HepG2 (cell line): ENCODE measurements around the gene MYO16. TPM values are rescaled to one million over a fixed set of nuclear protein-coding genes. Genes with fewer than 3 reads are reported as not detected.

Source experiments
- ATAC-seq: fragments of 200-7000 bp; cut with Tn5 transposase; 3 replicates; pipeline ENCODE4 v1.9.1; 2020; ENCODE audit warnings: mild to moderate bottlenecking, moderate library complexity
- BruUV-seq: library from RNA; stranded (reverse); fragments of 400-500 nt; replicated peaks from 2 replicates; lab custom pipeline; 2021; lab: Mats Ljungman, UMichigan
- CTCF ChIA-PET: fragments of 300-600 bp; formaldehyde crosslinking; extraction: SDS; loops from one replicate; lab custom pipeline; 2021; ENCODE audit warnings: low total read pairs, inconsistent platforms, low intra/inter-chr PET ratio; lab: Yijun Ruan, JAX
- POLR2A ChIA-PET: fragments of 350-600 bp; sonication (Branson Sonifier 250); formaldehyde crosslinking; loops from one replicate; lab custom pipeline; 2020; ENCODE audit warnings: antibody characterized with exemption, inconsistent platforms; lab: Yijun Ruan, JAX
- DNase-seq: peaks from one replicate; pipeline ENCODE4 v3.0.0-alpha.2; 2015; ENCODE audit warnings: low spot score
- FAIRE-seq: peaks from 3 replicates; lab custom pipeline; 2011; peaks lifted over from hg19 to GRCh38; lab: Jason Lieb, UNC
- H2AFZ ChIP-seq: one replicate; pipeline ENCODE4 v1.6.1; 2011; ENCODE audit warnings: low read length, inconsistent platforms
- H3K27ac ChIP-seq: fragments of 300-600 bp; 3 replicates; pipeline ENCODE4 v1.8.0; 2011; ENCODE audit warnings: mixed run types, mild to moderate bottlenecking, mixed read lengths, low read length, inconsistent platforms; ENCODE audit not compliant: insufficient read depth; ENCODE audit errors: extremely low read length
- H3K27me3 ChIP-seq, 2 experiments: fragments of 200-600 bp in 1 of 2; 2 replicates in 1 of 2; 3 replicates in 1 of 2; pipeline versions ENCODE4 v1.6.0 to v1.8.0; 2011; ENCODE audit warnings: low read length in 2 of 2, mild to moderate bottlenecking in 2 of 2, moderate library complexity in 2 of 2, inconsistent platforms in 1 of 2; ENCODE audit not compliant: insufficient read depth in 2 of 2, control insufficient read depth in 1 of 2
- H3K36me3 ChIP-seq, 2 experiments: fragments of 200-600 bp in 1 of 2; replicated peaks in 1 of 2; 2 replicates in 1 of 2; 3 replicates in 1 of 2; pipeline versions ENCODE4 v1.5.1 to v1.8.0; 2011; ENCODE audit warnings: low read length in 2 of 2, inconsistent platforms in 1 of 2; ENCODE audit not compliant: insufficient read depth in 2 of 2, control insufficient read depth in 1 of 2
- H3K4me1 ChIP-seq: 2 replicates; pipeline ENCODE4 v1.5.1; 2012; ENCODE audit warnings: low read length, inconsistent platforms; ENCODE audit not compliant: insufficient read depth
- H3K4me2 ChIP-seq: 2 replicates; pipeline ENCODE4 v1.6.0; 2011; ENCODE audit warnings: low read depth, low read length, inconsistent platforms
- H3K4me3 ChIP-seq, 3 experiments: fragments of 200-600 bp in 1 of 3; sonication (generic), shearing (Covaris generic) in 1 of 3; replicated peaks in 1 of 3; 2 replicates each; pipeline ENCODE4 v1.5.1; 2011 to 2016; ENCODE audit warnings: low read length in 3 of 3, inconsistent platforms in 2 of 3, low read depth in 2 of 3, mild to moderate bottlenecking in 2 of 3, control low read depth in 1 of 3, mixed read lengths in 1 of 3; ENCODE audit not compliant: insufficient read depth in 1 of 3
- H3K79me2 ChIP-seq: one replicate; pipeline ENCODE4 v1.6.1; 2011; ENCODE audit warnings: low read length, inconsistent platforms; ENCODE audit not compliant: insufficient read depth
- H3K9ac ChIP-seq: 2 replicates; pipeline ENCODE4 v1.6.0; 2011; ENCODE audit warnings: mild to moderate bottlenecking, low read depth, low read length, inconsistent platforms; ENCODE audit not compliant: insufficient read depth
- H3K9me3 ChIP-seq: 2 replicates; pipeline ENCODE4 v1.5.1; 2012; ENCODE audit warnings: mild to moderate bottlenecking, low read length
- H4K20me1 ChIP-seq: 2 replicates; pipeline ENCODE4 v1.6.0; 2011; ENCODE audit warnings: inconsistent platforms, mild to moderate bottlenecking, low read length, moderate library complexity; ENCODE audit not compliant: insufficient read depth
- CHCHD3 ChIP-seq: sonication (generic); formaldehyde crosslinking; IDR thresholded peaks from 2 replicates; pipeline ENCODE4 v1.8.0; 2022; ENCODE audit warnings: mild to moderate bottlenecking, missing genetic modification reagents, moderate library complexity
- IKZF1 ChIP-seq: fragments of 450-650 bp; IDR thresholded peaks from 2 replicates; pipeline ENCODE4 v1.7.1; 2016
- RXRB ChIP-seq: IDR thresholded peaks from 2 replicates; pipeline ENCODE4 v1.6.1; 2016; ENCODE audit warnings: borderline replicate concordance, missing genetic modification reagents, missing compliant biosample characterization
- SIX1 ChIP-seq: sonication (generic); formaldehyde crosslinking; IDR thresholded peaks from 2 replicates; pipeline ENCODE4 v1.4.0; 2020; ENCODE audit warnings: missing genetic modification reagents, borderline replicate concordance
- SIX4 ChIP-seq: sonication (generic); formaldehyde crosslinking; IDR thresholded peaks from 2 replicates; pipeline ENCODE4 v1.4.0; 2020; ENCODE audit warnings: missing genetic modification reagents
- SMYD3 ChIP-seq: sonication (generic); formaldehyde crosslinking; IDR thresholded peaks from 2 replicates; pipeline ENCODE4 v1.8.1; 2023; ENCODE audit warnings: mild to moderate bottlenecking, missing genetic modification reagents
- TGIF2 ChIP-seq: IDR thresholded peaks from 2 replicates; pipeline ENCODE4 v1.6.1; 2016; ENCODE audit warnings: control low read depth, missing compliant biosample characterization
- TOE1 ChIP-seq: sonication (generic); formaldehyde crosslinking; IDR thresholded peaks from 2 replicates; pipeline ENCODE4 v1.4.0; 2020; ENCODE audit warnings: mild to moderate bottlenecking, missing genetic modification reagents
- XRCC5 ChIP-seq: fragments of 200-400 bp; formaldehyde crosslinking; optimal IDR thresholded peaks from 2 replicates; pipeline ENCODE3; 2017; ENCODE audit warnings: mild to moderate bottlenecking, low read length
- ZBTB20 ChIP-seq: sonication (generic); formaldehyde crosslinking; IDR thresholded peaks from 2 replicates; pipeline ENCODE4 v1.8.1; 2023; ENCODE audit warnings: missing genetic modification reagents, low read depth, mild to moderate bottlenecking, borderline replicate concordance
- ZFX ChIP-seq: sonication (generic); formaldehyde crosslinking; IDR thresholded peaks from 2 replicates; pipeline ENCODE4 v1.4.0; 2020; ENCODE audit warnings: mild to moderate bottlenecking, low read depth, missing genetic modification reagents, moderate library complexity
- ZKSCAN5 ChIP-seq: sonication (generic); formaldehyde crosslinking; IDR thresholded peaks from 2 replicates; pipeline ENCODE4 v1.5.1; 2020; ENCODE audit warnings: mild to moderate bottlenecking, missing genetic modification reagents
- ZNF136 ChIP-seq: sonication (generic); formaldehyde crosslinking; IDR thresholded peaks from 2 replicates; pipeline ENCODE4 v1.8.1; 2022; ENCODE audit warnings: low read depth, mild to moderate bottlenecking, moderate library complexity, missing genetic modification reagents
- ZNF235 ChIP-seq: sonication (generic); formaldehyde crosslinking; IDR thresholded peaks from 2 replicates; pipeline ENCODE4 v1.8.1; 2023; ENCODE audit warnings: mild to moderate bottlenecking, missing genetic modification reagents, borderline replicate concordance
- ZNF446 ChIP-seq: sonication (generic); formaldehyde crosslinking; IDR thresholded peaks from 2 replicates; pipeline ENCODE4 v1.5.0; 2020; ENCODE audit warnings: mild to moderate bottlenecking, missing genetic modification reagents
- ZNF549 ChIP-seq: sonication (generic); formaldehyde crosslinking; IDR thresholded peaks from 2 replicates; pipeline ENCODE4 v1.5.0; 2020; ENCODE audit warnings: missing genetic modification reagents
- ZNF772 ChIP-seq: sonication (generic); formaldehyde crosslinking; IDR thresholded peaks from 2 replicates; pipeline ENCODE4 v1.5.0; 2020; ENCODE audit warnings: mild to moderate bottlenecking, missing genetic modification reagents
- WGBS: methylation state at CpG from one replicate; pipeline ENCODE4 v1.1.6; 2017; ENCODE audit warnings: low lambda C conversion rate; 5-methylcytosine and 5-hydroxymethylcytosine counted together
- in situ Hi-C: cut with HindIII; loops from 2 replicates; pipeline ENCODE4 v1.10.0; 2017; ENCODE audit warnings: low pct_unique_long_range_greater_than_20kb; ENCODE audit not compliant: extremely low pct_ligation_motif_present
- intact Hi-C: fragments of 100-400 bp; cut with micrococcal nuclease; formaldehyde crosslinking; loops from one replicate; pipeline ENCODE4 v1.10.0; 2022; ENCODE audit not compliant: unreplicated experiment
- polyA plus RNA-seq, 8 experiments: library from polyadenylated mRNA; depleted of rRNA in 3 of 8; stranded (reverse) in 7 of 8; unstranded in 1 of 8; fragments of >200 nt; fragmentation: Illumina TruSeq in 4 of 8; extraction: Trizol in 4 of 8; gene quantifications; 2 replicates each; pipeline versions ENCODE4 v1.2.1 to v1.2.3, GENCODE V29; 2011 to 2016; ENCODE audit warnings: low read depth in 4 of 8, missing spikeins in 1 of 8, mixed read lengths in 1 of 8; ENCODE audit not compliant: insufficient read depth in 1 of 8
- total RNA-seq, 5 experiments: library from RNA; depleted of rRNA; stranded (reverse); fragments of >200 nt; fragmentation: Illumina TruSeq; extraction: Trizol; gene quantifications; 2 replicates each; pipeline ENCODE4 v1.2.3, GENCODE V29; 2016; ENCODE audit warnings: low read depth in 1 of 5
- TF ChIP-seq, protein P1 (sequence below): sonication (generic); formaldehyde crosslinking; IDR thresholded peaks from 2 replicates; pipeline ENCODE4 v1.4.0; 2020; ENCODE audit warnings: missing genetic modification reagents
- TF ChIP-seq, protein P2 (sequence below): sonication (generic); formaldehyde crosslinking; IDR thresholded peaks from 2 replicates; pipeline ENCODE4 v1.9.0; 2021; ENCODE audit warnings: missing genetic modification reagents, mild to moderate bottlenecking, borderline replicate concordance

MYO16 gene
- total and polyA plus RNA-seq, 2 of the 13 experiments (the other 11 are each of a cell fraction or from before 2014, with no cell fraction given) = not detected

GRCh38 chr13:108981407-108981806, 352.0 kb downstream of the MYO16 start:
- no peak overlapping the region for H3K4me2 ChIP-seq
- no peak overlapping the region for H3K27ac ChIP-seq
- no peak for FAIRE-seq
- no peak overlapping the region for H3K4me3 ChIP-seq
- CTCF ChIA-PET = no interaction called here
- H3K9me3 ChIP-seq = no peaks in the 10 kb centered on the region
- TF ChIP-seq TOE1 (CRISPR knock-in tag) (no peak), ZNF549 (CRISPR knock-in tag) (no peak), IKZF1 (no peak), TGIF2 (no peak)
- H3K4me1 ChIP-seq = no peaks in the 10 kb centered on the region
- no peak for ATAC-seq
- no peak for DNase-seq
- POLR2A ChIA-PET = no interaction called here
- in situ Hi-C loops (no loop called here), intact Hi-C loops (no loop called here)
- no peak overlapping the region for H3K9ac ChIP-seq
- no peaks in the 10 kb centered on the region for H3K36me3 ChIP-seq
- no peaks in the 10 kb centered on the region for H3K27me3 ChIP-seq
- no TSS peak for BruUV-seq
- 0% methylated on average over 5 of the region's 7 CpGs for WGBS
- H2AFZ ChIP-seq = no peak overlapping the region
- H4K20me1 ChIP-seq = no peaks in the 10 kb centered on the region
- no peaks in the 10 kb centered on the region for H3K79me2 ChIP-seq

- Histone ChIP-seq H3K9me3 (no peaks in the 10 kb centered on the region), H3K36me3 (no peaks in the 10 kb centered on the region), H3K4me3 (no peak overlapping the region), H3K79me2 (no peaks in the 10 kb centered on the region), H2AFZ (no peak overlapping the region), H3K27ac (no peak overlapping the region), H4K20me1 (no peaks in the 10 kb centered on the region), H3K4me1 (no peaks in the 10 kb centered on the region), H3K9ac (no peak overlapping the region), H3K4me2 (no peak overlapping the region), H3K27me3 (no peaks in the 10 kb centered on the region)
- CTCF ChIA-PET = no interaction called here
- WGBS = 7% methylated on average over 6 of the region's 6 CpGs
- DNase-seq (no peak), FAIRE-seq (no peak), ATAC-seq (no peak)
- in situ Hi-C loops = no loop called here
- no TSS peak for BruUV-seq
- intact Hi-C loops = no loop called here
- POLR2A ChIA-PET = no interaction called here
- no peak for TF ChIP-seq XRCC5
- TF ChIP-seq RXRB (CRISPR knock-in tag) = no peak
- TF ChIP-seq ZFX = no peak
- TF ChIP-seq, protein P1, sequence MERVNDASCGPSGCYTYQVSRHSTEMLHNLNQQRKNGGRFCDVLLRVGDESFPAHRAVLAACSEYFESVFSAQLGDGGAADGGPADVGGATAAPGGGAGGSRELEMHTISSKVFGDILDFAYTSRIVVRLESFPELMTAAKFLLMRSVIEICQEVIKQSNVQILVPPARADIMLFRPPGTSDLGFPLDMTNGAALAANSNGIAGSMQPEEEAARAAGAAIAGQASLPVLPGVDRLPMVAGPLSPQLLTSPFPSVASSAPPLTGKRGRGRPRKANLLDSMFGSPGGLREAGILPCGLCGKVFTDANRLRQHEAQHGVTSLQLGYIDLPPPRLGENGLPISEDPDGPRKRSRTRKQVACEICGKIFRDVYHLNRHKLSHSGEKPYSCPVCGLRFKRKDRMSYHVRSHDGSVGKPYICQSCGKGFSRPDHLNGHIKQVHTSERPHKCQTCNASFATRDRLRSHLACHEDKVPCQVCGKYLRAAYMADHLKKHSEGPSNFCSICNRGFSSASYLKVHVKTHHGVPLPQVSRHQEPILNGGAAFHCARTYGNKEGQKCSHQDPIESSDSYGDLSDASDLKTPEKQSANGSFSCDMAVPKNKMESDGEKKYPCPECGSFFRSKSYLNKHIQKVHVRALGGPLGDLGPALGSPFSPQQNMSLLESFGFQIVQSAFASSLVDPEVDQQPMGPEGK (CRISPR knock-in tag) = no peak
- no peak for TF ChIP-seq ZBTB20 (CRISPR knock-in tag)
- TF ChIP-seq ZNF136 (CRISPR knock-in tag) = no peak
- TF ChIP-seq ZKSCAN5 (CRISPR knock-in tag) = no peak
- TF ChIP-seq SIX4 (CRISPR knock-in tag) = no peak
- TF ChIP-seq ZNF235 (CRISPR knock-in tag) = no peak
- no peak for TF ChIP-seq SIX1 (CRISPR knock-in tag)
- no peak for TF ChIP-seq SMYD3
- no peak for TF ChIP-seq ZNF446 (CRISPR knock-in tag)
- no peak for TF ChIP-seq ZNF772 (CRISPR knock-in tag)
- TF ChIP-seq, protein P2, sequence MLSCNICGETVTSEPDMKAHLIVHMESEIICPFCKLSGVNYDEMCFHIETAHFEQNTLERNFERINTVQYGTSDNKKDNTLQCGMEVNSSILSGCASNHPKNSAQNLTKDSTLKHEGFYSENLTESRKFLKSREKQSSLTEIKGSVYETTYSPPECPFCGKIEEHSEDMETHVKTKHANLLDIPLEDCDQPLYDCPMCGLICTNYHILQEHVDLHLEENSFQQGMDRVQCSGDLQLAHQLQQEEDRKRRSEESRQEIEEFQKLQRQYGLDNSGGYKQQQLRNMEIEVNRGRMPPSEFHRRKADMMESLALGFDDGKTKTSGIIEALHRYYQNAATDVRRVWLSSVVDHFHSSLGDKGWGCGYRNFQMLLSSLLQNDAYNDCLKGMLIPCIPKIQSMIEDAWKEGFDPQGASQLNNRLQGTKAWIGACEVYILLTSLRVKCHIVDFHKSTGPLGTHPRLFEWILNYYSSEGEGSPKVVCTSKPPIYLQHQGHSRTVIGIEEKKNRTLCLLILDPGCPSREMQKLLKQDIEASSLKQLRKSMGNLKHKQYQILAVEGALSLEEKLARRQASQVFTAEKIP (CRISPR knock-in tag) = no peak
- no peak for TF ChIP-seq CHCHD3 (CRISPR knock-in tag)
Measured at GRCh38 chr13:108983273-108983672, 353.9 kb downstream of the MYO16 start.
